Mesenchymal stem cell (in vitro differentiated cells and primary cell): ENCODE results near the gene TCAP.

ENCODE experiments used
- DNase-seq: peaks from one replicate; pipeline ENCODE4 v3.0.0-alpha.2; 2013
- H2AFZ ChIP-seq: one replicate; pipeline ENCODE4 v1.6.1; 2013; ENCODE audit warnings: low read depth, mild to moderate bottlenecking, control low read depth, inconsistent platforms, low read length, moderate library complexity
- H2AK5ac ChIP-seq: 2 replicates; pipeline ENCODE4 v1.6.1; 2013; ENCODE audit warnings: low read length, moderate library complexity, mild to moderate bottlenecking, inconsistent platforms; ENCODE audit not compliant: severe bottlenecking
- H2BK120ac ChIP-seq: one replicate; pipeline ENCODE4 v1.6.1; 2013; ENCODE audit warnings: low read depth, mild to moderate bottlenecking, inconsistent platforms, low read length, moderate library complexity
- H2BK12ac ChIP-seq, 2 experiments: one replicate each; pipeline ENCODE4 v1.6.1; 2013; ENCODE audit warnings: inconsistent platforms in 2 of 2, low read length in 2 of 2, mild to moderate bottlenecking in 2 of 2, moderate library complexity in 2 of 2, control low read depth in 1 of 2
- H2BK15ac ChIP-seq: one replicate; pipeline ENCODE4 v1.6.1; 2013; ENCODE audit warnings: mild to moderate bottlenecking, low read depth, inconsistent platforms; ENCODE audit not compliant: poor library complexity, severe bottlenecking
- H2BK5ac ChIP-seq: 2 replicates; pipeline ENCODE4 v1.6.1; 2013; ENCODE audit warnings: low read depth, mild to moderate bottlenecking, low read length, control low read depth, inconsistent platforms; ENCODE audit not compliant: poor library complexity, severe bottlenecking
- H3K14ac ChIP-seq, 2 experiments: one replicate each; pipeline ENCODE4 v1.6.1; 2013; ENCODE audit warnings: inconsistent platforms in 2 of 2, low read length in 2 of 2, control low read depth in 1 of 2, mild to moderate bottlenecking in 1 of 2, moderate library complexity in 1 of 2
- H3K18ac ChIP-seq, 2 experiments: one replicate each; pipeline ENCODE4 v1.6.1; 2013; ENCODE audit warnings: inconsistent platforms in 2 of 2, low read length in 2 of 2, control low read depth in 1 of 2, low read depth in 1 of 2, mild to moderate bottlenecking in 1 of 2
- H3K23ac ChIP-seq, 2 experiments: one replicate each; pipeline ENCODE4 v1.6.1; 2013; ENCODE audit warnings: inconsistent platforms in 2 of 2, low read length in 2 of 2, mild to moderate bottlenecking in 2 of 2, moderate library complexity in 2 of 2, control low read depth in 1 of 2
- H3K27ac ChIP-seq: 2 replicates; pipeline ENCODE4 v1.5.1; 2013; ENCODE audit warnings: mild to moderate bottlenecking, moderate library complexity, low read length, control low read depth, inconsistent platforms; ENCODE audit not compliant: poor library complexity, severe bottlenecking
- H3K27me3 ChIP-seq, 2 experiments: 2 replicates each; pipeline versions ENCODE4 v1.6.1 to v1.7.0; 2013; ENCODE audit warnings: low read length in 2 of 2, mild to moderate bottlenecking in 2 of 2, moderate library complexity in 2 of 2, control low read depth in 1 of 2, inconsistent platforms in 1 of 2; ENCODE audit not compliant: control insufficient read depth in 1 of 2, insufficient read depth in 1 of 2
- H3K36me3 ChIP-seq, 2 experiments: 2 replicates each; pipeline versions ENCODE4 v1.6.1 to v1.7.0; 2013; ENCODE audit warnings: low read length in 2 of 2, control low read depth in 1 of 2, inconsistent platforms in 1 of 2, low read depth in 1 of 2, mild to moderate bottlenecking in 1 of 2; ENCODE audit not compliant: insufficient read depth in 2 of 2, control insufficient read depth in 1 of 2
- H3K4ac ChIP-seq, 2 experiments: one replicate each; pipeline ENCODE4 v1.6.1; 2013; ENCODE audit warnings: inconsistent platforms in 2 of 2, low read length in 2 of 2, mild to moderate bottlenecking in 2 of 2, moderate library complexity in 2 of 2, control low read depth in 1 of 2, low read depth in 1 of 2
- H3K4me1 ChIP-seq: 2 replicates; pipeline ENCODE4 v1.6.1; 2013; ENCODE audit warnings: low read depth, low read length, control low read depth; ENCODE audit not compliant: control insufficient read depth, insufficient read depth
- H3K4me2 ChIP-seq: 2 replicates; pipeline ENCODE4 v1.6.1; 2013; ENCODE audit warnings: low read length, mild to moderate bottlenecking, inconsistent platforms; ENCODE audit not compliant: poor library complexity, severe bottlenecking
- H3K4me3 ChIP-seq, 2 experiments: 2 replicates each; pipeline versions ENCODE4 v1.5.1 to v1.7.0; 2013; ENCODE audit warnings: low read length in 2 of 2, mild to moderate bottlenecking in 2 of 2, control low read depth in 1 of 2, low read depth in 1 of 2; ENCODE audit not compliant: insufficient read depth in 1 of 2
- H3K79me1 ChIP-seq: replicated peaks from 2 replicates; pipeline ENCODE4 v1.6.1; 2013; ENCODE audit warnings: mild to moderate bottlenecking, control low read depth, low read length, inconsistent platforms; ENCODE audit not compliant: poor library complexity, severe bottlenecking
- H3K9ac ChIP-seq: 2 replicates; pipeline ENCODE4 v1.7.0; 2013; ENCODE audit warnings: mild to moderate bottlenecking, low read length, moderate library complexity
- H3K9me3 ChIP-seq: 2 replicates; pipeline ENCODE4 v1.7.0; 2013; ENCODE audit warnings: mild to moderate bottlenecking, low read length; ENCODE audit not compliant: control insufficient read depth
- H4K8ac ChIP-seq: one replicate; pipeline ENCODE4 v1.6.1; 2013; ENCODE audit warnings: inconsistent platforms, mild to moderate bottlenecking, low read length, moderate library complexity
- H4K91ac ChIP-seq: one replicate; pipeline ENCODE4 v1.6.1; 2013; ENCODE audit warnings: mild to moderate bottlenecking, low read length, inconsistent platforms
- WGBS: methylation state at CpG from one replicate; pipeline ENCODE4 v1.1.7; 2013; ENCODE audit warnings: mixed read lengths; 5-methylcytosine and 5-hydroxymethylcytosine counted together

Gene TCAP

GRCh38 chr17:39701784-39702422, 36.8 kb downstream of the TCAP start:
- no peak overlapping the region for H3K4ac ChIP-seq
- no peak overlapping the region for H4K91ac ChIP-seq
- DNase-seq: no peak
- H2BK5ac ChIP-seq: no peak overlapping the region
- no peak overlapping the region for H2BK15ac ChIP-seq
- H3K36me3 ChIP-seq: peaks cover 1 to 35% of the 10 kb centered on the region in 2 experiments
- H2AK5ac ChIP-seq: no peak overlapping the region
- H2BK120ac ChIP-seq: no peak overlapping the region
- no peak overlapping the region for H3K9ac ChIP-seq
- peaks cover 36% of the 10 kb centered on the region for H3K4me1 ChIP-seq
- H3K23ac ChIP-seq: no peak overlapping the region
- peak overlapping the region; percentile 91 for H3K4me2 ChIP-seq
- H3K27ac ChIP-seq: no peak overlapping the region
- H2BK12ac ChIP-seq: no peak overlapping the region
- H3K9me3 ChIP-seq: no peaks in the 10 kb centered on the region
- WGBS: 89% methylated on average over 3 of the region's 4 CpGs
- H3K18ac ChIP-seq: no peak overlapping the region
- H3K4me3 ChIP-seq: peak overlapping the region in 1 of 2 experiments; percentile 83
- no peak overlapping the region for H2AFZ ChIP-seq
- peak overlapping the region in 1 of 2 experiments; percentile 18 for H3K14ac ChIP-seq
- no peaks in the 10 kb centered on the region for H3K27me3 ChIP-seq
- peaks cover 42% of the 10 kb centered on the region for H3K79me1 ChIP-seq
- no peak overlapping the region for H4K8ac ChIP-seq

- peaks cover 52% of the 10 kb centered on the region for H3K79me1 ChIP-seq
- H2BK5ac ChIP-seq: no peak overlapping the region
- no peak overlapping the region for H2AK5ac ChIP-seq
- 70% methylated on average over 8 of the region's 12 CpGs for WGBS
- no peak overlapping the region for H3K4me3 ChIP-seq
- no peak overlapping the region for H2BK120ac ChIP-seq
- peak overlapping the region; percentile 61 for H4K91ac ChIP-seq
- no peak overlapping the region for H3K4me2 ChIP-seq
- no peak overlapping the region for H3K14ac ChIP-seq
- H3K4me1 ChIP-seq: peaks cover 36% of the 10 kb centered on the region
- DNase-seq: peak; percentile 77
- H2AFZ ChIP-seq: no peak overlapping the region
- no peak overlapping the region for H2BK15ac ChIP-seq
- H2BK12ac ChIP-seq: no peak overlapping the region
- no peak overlapping the region for H3K23ac ChIP-seq
- no peaks in the 10 kb centered on the region for H3K27me3 ChIP-seq
- H3K18ac ChIP-seq: no peak overlapping the region
- no peaks in the 10 kb centered on the region for H3K9me3 ChIP-seq
- H3K4ac ChIP-seq: no peak overlapping the region
- H3K9ac ChIP-seq: no peak overlapping the region
- no peak overlapping the region for H3K27ac ChIP-seq
- peaks cover 12 to 46% of the 10 kb centered on the region in 2 experiments for H3K36me3 ChIP-seq
- peak overlapping the region; percentile 36 for H4K8ac ChIP-seq
Observed at GRCh38 chr17:39702901-39703893, 38.0 kb downstream of the TCAP start.

DNA sequence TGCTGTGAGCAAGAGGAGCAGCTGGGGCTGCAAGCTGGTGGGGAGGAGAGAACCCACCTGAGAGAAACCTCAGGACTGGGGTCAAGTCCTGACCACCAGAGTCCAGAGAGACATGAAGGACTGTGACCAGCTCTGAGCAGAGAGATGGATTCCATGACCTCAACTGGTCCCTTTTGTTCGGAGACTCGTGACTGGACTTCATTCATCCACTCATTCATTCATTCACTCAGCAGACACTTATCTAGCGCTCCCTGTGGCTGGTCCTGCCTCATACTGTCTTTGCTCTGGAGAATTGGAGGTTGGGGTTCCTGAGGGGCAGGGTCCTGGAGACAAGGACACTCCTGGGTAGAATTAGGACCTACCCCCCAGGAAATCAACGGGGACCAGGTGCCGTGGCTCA, 38.8 kb downstream of the TCAP start:
- Histone ChIP-seq H3K36me3 (peaks cover 19 to 53% of the 10 kb centered on the region in 2 experiments), H3K4ac (no peak overlapping the region), H3K4me1 (peaks cover 36% of the 10 kb centered on the region)

More for the DNA sequence above, 38.8 kb downstream of the TCAP start:
- Histone ChIP-seq H3K9me3 (no peaks in the 10 kb centered on the region), H3K4me2 (no peak overlapping the region), H2BK15ac (no peak overlapping the region), H3K79me1 (peaks cover 58% of the 10 kb centered on the region), H3K27me3 (no peaks in the 10 kb centered on the region), H4K91ac (no peak overlapping the region), H2BK5ac (no peak overlapping the region), H2BK120ac (no peak overlapping the region), H2AK5ac (no peak overlapping the region), H3K4me3 (no peak overlapping the region), H3K23ac (no peak overlapping the region), H3K9ac (no peak overlapping the region), H3K18ac (no peak overlapping the region), H3K14ac (no peak overlapping the region), H2AFZ (no peak overlapping the region), H3K27ac (no peak overlapping the region), H2BK12ac (no peak overlapping the region), H4K8ac (no peak overlapping the region)
- no peak for DNase-seq
- 100% methylated on average over 4 of the region's 5 CpGs for WGBS
